ENCODE results near the gene TAGLN2. TPM values are rescaled to one million over a fixed set of nuclear protein-coding genes. Genes with fewer than 3 reads are reported as not detected.

TAGLN2 gene
- total RNA-seq, 1 donor, result 397 TPM

GRCh38 chr1:159933347-159933746 is 8.0 kb upstream of the TAGLN2 start:
- Histone ChIP-seq H3K27me3 (ENCODE audit: insufficient read depth, low read length) (no peaks in the 10 kb centered on the region), H3K9me3 (ENCODE audit: low read depth, low read length) (no peaks in the 10 kb centered on the region), H3K4me3 (ENCODE audit: low read length) (no peak overlapping the region), H3K4me1 (ENCODE audit: insufficient read depth, low read length) (peaks cover 31% of the 10 kb centered on the region)

DNA sequence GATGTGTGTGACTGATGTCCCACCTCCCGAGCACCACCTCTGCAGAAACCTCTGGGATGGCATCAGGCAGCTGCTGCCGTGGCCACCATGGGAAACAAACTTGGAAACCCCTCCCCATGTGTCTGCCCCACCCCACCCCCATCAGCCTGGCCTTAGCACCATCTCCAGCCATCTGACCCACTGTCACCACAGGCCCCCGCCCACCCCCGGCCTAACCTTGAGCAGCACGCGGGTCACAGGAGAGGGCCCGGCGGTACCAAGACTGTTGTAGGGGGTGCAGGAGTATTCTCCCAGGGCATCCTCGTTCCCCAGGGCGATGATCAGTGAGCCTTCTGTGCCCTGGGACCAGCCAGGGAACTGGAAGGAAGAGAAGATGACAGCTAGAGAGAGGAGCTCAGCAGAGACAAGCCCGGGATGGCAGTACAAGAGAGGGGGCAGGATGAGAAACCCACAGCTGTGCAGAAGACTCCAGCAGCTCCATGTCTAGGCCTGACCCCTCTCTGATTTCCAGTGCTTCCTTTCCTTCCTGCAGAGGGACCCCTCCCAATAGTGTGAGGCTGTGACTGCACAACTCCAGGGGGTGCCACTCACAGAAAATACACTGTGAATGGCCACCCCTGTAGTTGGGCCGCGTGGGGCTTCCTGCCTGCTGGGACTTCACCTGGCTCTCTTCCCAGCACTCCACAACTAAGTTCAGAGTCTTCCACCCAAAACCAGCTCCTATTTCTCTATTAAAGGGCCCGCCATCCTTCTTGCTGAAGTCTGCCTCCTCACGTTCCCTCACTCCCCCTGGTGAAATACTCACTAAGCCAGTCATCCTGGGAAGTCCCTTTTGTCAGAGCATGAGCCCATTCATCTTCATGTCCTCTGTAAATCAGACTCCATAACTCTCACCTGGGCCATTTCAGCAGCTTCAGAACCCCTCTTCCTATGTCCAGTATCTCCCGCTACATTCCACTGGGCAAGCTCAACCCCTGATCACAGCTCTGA is 7.3 kb upstream of the TAGLN2 start:
- Histone ChIP-seq H3K4me3 (ENCODE audit: low read length) (no peak overlapping the region), H3K9me3 (ENCODE audit: low read depth, low read length) (no peaks in the 10 kb centered on the region), H3K4me1 (ENCODE audit: insufficient read depth, low read length) (peaks cover 23% of the 10 kb centered on the region), H3K27me3 (ENCODE audit: insufficient read depth, low read length) (no peaks in the 10 kb centered on the region)

GRCh38 chr1:159931795-159932173 is 6.5 kb upstream of the TAGLN2 start:
- H3K9me3 ChIP-seq (ENCODE audit: low read depth, low read length), result no peaks in the 10 kb centered on the region
- peaks cover 15% of the 10 kb centered on the region for H3K4me1 ChIP-seq (ENCODE audit: insufficient read depth, low read length)
- no peaks in the 10 kb centered on the region for H3K27me3 ChIP-seq (ENCODE audit: insufficient read depth, low read length)
- H3K4me3 ChIP-seq (ENCODE audit: low read length), result no peak overlapping the region

- no peaks in the 10 kb centered on the region for H3K9me3 ChIP-seq (ENCODE audit: low read depth, low read length)
- H3K4me3 ChIP-seq (ENCODE audit: low read length), result no peak overlapping the region
- H3K27me3 ChIP-seq (ENCODE audit: insufficient read depth, low read length), result no peaks in the 10 kb centered on the region
- H3K4me1 ChIP-seq (ENCODE audit: insufficient read depth, low read length), result peaks cover 11% of the 10 kb centered on the region
Measured at GRCh38 chr1:159931101-159931794, 5.9 kb upstream of the TAGLN2 start.

GRCh38 chr1:159930634-159931033 is 5.3 kb upstream of the TAGLN2 start:
- H3K4me1 ChIP-seq (ENCODE audit: insufficient read depth, low read length), result peaks cover 11% of the 10 kb centered on the region
- H3K9me3 ChIP-seq (ENCODE audit: low read depth, low read length), result no peaks in the 10 kb centered on the region
- no peak overlapping the region for H3K4me3 ChIP-seq (ENCODE audit: low read length)
- H3K27me3 ChIP-seq (ENCODE audit: insufficient read depth, low read length), result no peaks in the 10 kb centered on the region

DNA sequence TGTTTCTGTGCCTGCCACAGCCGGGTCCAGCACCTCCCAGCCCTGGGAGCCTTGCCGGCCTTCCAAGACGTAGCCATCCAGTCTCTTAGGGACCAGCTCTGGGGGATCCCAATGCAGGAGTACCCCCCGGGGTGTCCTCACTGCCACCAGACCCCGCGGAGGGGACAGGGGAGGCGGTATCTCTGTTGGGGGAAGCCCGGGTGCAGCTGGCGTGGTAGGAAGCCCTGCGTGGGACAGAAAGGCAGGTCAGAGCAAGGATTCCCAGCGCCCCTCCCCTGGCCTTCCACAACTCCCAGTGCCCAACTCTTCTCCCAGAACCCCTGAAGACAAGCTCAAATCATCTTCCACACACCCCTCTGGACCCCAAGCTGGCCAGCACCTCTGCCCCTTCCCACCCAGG is 4.9 kb upstream of the TAGLN2 start:
- Histone ChIP-seq H3K9me3 (ENCODE audit: low read depth, low read length) (no peaks in the 10 kb centered on the region), H3K4me1 (ENCODE audit: insufficient read depth, low read length) (peaks cover 10% of the 10 kb centered on the region), H3K27me3 (ENCODE audit: insufficient read depth, low read length) (no peaks in the 10 kb centered on the region), H3K4me3 (ENCODE audit: low read length) (no peak overlapping the region)

DNA sequence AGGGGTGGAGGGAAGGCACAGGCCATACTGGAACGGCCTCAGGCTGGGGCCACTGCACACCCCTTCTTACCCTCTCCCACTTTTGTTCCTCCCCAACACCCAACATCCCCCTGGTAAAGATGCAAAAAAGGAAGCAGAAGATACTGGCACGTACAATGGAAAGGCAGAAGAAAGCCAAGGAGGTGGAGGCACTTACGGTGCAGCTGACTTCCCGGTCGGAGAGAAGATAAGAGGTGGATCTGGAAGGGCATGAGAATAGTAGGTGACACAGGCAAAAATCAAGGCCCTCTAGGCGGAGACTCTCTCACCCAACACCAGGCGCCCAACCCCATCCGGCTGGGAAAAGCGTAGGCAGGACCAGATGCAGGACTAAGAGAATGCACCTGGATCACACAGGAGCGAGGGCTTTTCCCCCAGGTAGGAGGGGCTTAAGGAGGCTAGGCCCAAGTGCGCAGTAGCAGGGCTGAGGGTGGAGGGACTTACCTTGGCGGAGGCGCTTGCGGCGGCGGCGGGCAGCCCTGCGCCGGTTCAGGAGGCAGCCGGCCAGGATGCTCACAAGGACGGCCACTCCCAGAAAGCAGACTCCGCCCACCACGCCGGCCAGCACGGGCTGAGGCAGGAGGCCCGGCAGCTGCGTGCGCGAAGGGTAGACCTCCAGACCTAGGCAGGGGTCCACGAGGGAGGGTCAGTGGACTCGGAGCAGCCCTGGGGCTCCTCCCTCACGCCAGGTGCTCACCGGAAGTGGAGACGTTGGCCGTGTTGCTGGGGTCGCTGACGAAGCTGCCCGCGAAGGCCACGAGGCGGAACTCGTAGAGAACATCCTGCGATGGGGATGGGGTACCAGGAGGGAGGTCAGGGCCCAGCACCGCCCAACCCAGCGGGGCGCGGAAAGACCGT is 4.1 kb upstream of the TAGLN2 start:
- no peak overlapping the region for H3K4me3 ChIP-seq (ENCODE audit: low read length)
- no peaks in the 10 kb centered on the region for H3K9me3 ChIP-seq (ENCODE audit: low read depth, low read length)
- H3K27me3 ChIP-seq (ENCODE audit: insufficient read depth, low read length), result no peaks in the 10 kb centered on the region
- H3K4me1 ChIP-seq (ENCODE audit: insufficient read depth, low read length), result peaks cover 10% of the 10 kb centered on the region

- Histone ChIP-seq H3K9me3 (ENCODE audit: low read depth, low read length) (no peaks in the 10 kb centered on the region), H3K27me3 (ENCODE audit: insufficient read depth, low read length) (no peaks in the 10 kb centered on the region), H3K4me1 (ENCODE audit: insufficient read depth, low read length) (peaks cover 10% of the 10 kb centered on the region), H3K4me3 (ENCODE audit: low read length) (no peak overlapping the region)
Measured at GRCh38 chr1:159928491-159929050, 3.3 kb upstream of the TAGLN2 start.

- H3K4me1 ChIP-seq (ENCODE audit: insufficient read depth, low read length), result peaks cover 15% of the 10 kb centered on the region
- no peak overlapping the region for H3K4me3 ChIP-seq (ENCODE audit: low read length)
- H3K9me3 ChIP-seq (ENCODE audit: low read depth, low read length), result no peaks in the 10 kb centered on the region
- no peaks in the 10 kb centered on the region for H3K27me3 ChIP-seq (ENCODE audit: insufficient read depth, low read length)
Measured at GRCh38 chr1:159927849-159928431, 2.6 kb upstream of the TAGLN2 start.

GRCh38 chr1:159927211-159927848 is 2.0 kb upstream of the TAGLN2 start:
- H3K27me3 ChIP-seq (ENCODE audit: insufficient read depth, low read length), result no peaks in the 10 kb centered on the region
- no peak overlapping the region for H3K4me3 ChIP-seq (ENCODE audit: low read length)
- H3K9me3 ChIP-seq (ENCODE audit: low read depth, low read length), result no peaks in the 10 kb centered on the region
- H3K4me1 ChIP-seq (ENCODE audit: insufficient read depth, low read length), result peaks cover 21% of the 10 kb centered on the region

DNA sequence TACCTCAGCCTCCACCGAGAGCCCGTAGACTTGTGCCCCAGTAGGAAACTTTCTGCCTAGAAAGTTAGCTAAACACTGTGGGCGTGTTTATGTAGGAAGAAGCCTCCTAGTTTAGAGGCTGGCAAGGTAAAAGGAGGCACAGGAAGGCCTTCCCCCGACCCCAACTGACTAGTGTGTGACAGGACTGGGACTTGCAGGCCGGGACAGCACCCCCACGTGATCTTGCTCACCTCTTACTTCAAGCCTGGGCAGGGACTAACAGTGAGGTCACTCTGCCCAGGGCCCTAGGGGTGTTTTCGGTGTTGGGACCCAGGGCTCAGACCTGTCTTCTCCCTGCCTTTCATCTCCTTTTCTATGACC is 392 bp upstream of the TAGLN2 start:
- H3K4me3 ChIP-seq (ENCODE audit: low read length), result peak overlapping the region; percentile 100
- no peaks in the 10 kb centered on the region for H3K27me3 ChIP-seq (ENCODE audit: insufficient read depth, low read length)
- no peaks in the 10 kb centered on the region for H3K9me3 ChIP-seq (ENCODE audit: low read depth, low read length)
- H3K4me1 ChIP-seq (ENCODE audit: insufficient read depth, low read length), result peaks cover 37% of the 10 kb centered on the region

GRCh38 chr1:159924025-159924790 is 1.1 kb downstream of the TAGLN2 start:
- Histone ChIP-seq H3K4me3 (ENCODE audit: low read length) (peak overlapping the region; percentile 100), H3K4me1 (ENCODE audit: insufficient read depth, low read length) (peaks cover 47% of the 10 kb centered on the region), H3K27me3 (ENCODE audit: insufficient read depth, low read length) (no peaks in the 10 kb centered on the region), H3K9me3 (ENCODE audit: low read depth, low read length) (no peaks in the 10 kb centered on the region)

GRCh38 chr1:159923203-159924024 is 1.9 kb downstream of the TAGLN2 start:
- Histone ChIP-seq H3K4me1 (ENCODE audit: insufficient read depth, low read length) (peaks cover 49% of the 10 kb centered on the region), H3K9me3 (ENCODE audit: low read depth, low read length) (no peaks in the 10 kb centered on the region), H3K4me3 (ENCODE audit: low read length) (peak overlapping the region; percentile 100), H3K27me3 (ENCODE audit: insufficient read depth, low read length) (no peaks in the 10 kb centered on the region)

All from mononuclear cell (primary cell).